Psoas muscle (tissue), 8 donors: ENCODE results near the gene RHBDF2. TPM values are rescaled to one million over a fixed set of nuclear protein-coding genes. Genes with fewer than 3 reads are reported as not detected.
A peak's percentile ranks its signal among the peaks of the same experiment; 100 is the strongest.

Experiments
- ATAC-seq, 4 donors: fragments of 200-7000 bp; cut with Tn5 transposase; one replicate each; pipeline ENCODE4 v1.9.1; 2020; ENCODE audit warnings: moderate library complexity in 3 of 4, mild to moderate bottlenecking in 2 of 4
- DNase-seq, 2 donors: peaks; one replicate each; pipeline ENCODE4 v3.0.0-alpha.2; 2020
- H3K27ac ChIP-seq: fragments of 200-600 bp; one replicate; pipeline ENCODE4 v1.8.0; 2022
- H3K27me3 ChIP-seq, 3 donors: fragments of 200-600 bp in 1 of 3; one replicate each; pipeline versions ENCODE4 v1.6.1 to v1.8.0; 2013 to 2022; ENCODE audit warnings: low read length in 2 of 3, mild to moderate bottlenecking in 2 of 3, moderate library complexity in 1 of 3; ENCODE audit not compliant: insufficient read depth in 3 of 3
- H3K36me3 ChIP-seq, 2 donors: fragments of 200-600 bp in 1 of 2; one replicate each; pipeline versions ENCODE4 v1.6.1 to v1.8.0; 2013 to 2022; ENCODE audit warnings: low read depth in 1 of 2, mild to moderate bottlenecking in 1 of 2, moderate library complexity in 1 of 2; ENCODE audit not compliant: insufficient read depth in 1 of 2
- H3K4me1 ChIP-seq: fragments of 200-600 bp; one replicate; pipeline ENCODE4 v1.8.0; 2022
- H3K4me3 ChIP-seq: fragments of 200-600 bp; one replicate; pipeline ENCODE4 v1.8.0; 2022; ENCODE audit warnings: mild to moderate bottlenecking
- H3K9me3 ChIP-seq: fragments of 200-600 bp; one replicate; pipeline ENCODE4 v1.8.0; 2022
- WGBS, 3 donors: extraction: QIAGEN DNeasy Blood & Tissue Kit; methylation state at CpG; one replicate each; pipeline versions ENCODE4 v1.1.6 to v1.1.7; 2013; 5-methylcytosine and 5-hydroxymethylcytosine counted together
- intact Hi-C, 2 donors: fragments of 100-400 bp; cut with DNase I; formaldehyde crosslinking; loops; one replicate each; pipeline versions ENCODE4 v1.11.0 to v1.14.2; 2022
- polyA plus RNA-seq, 3 donors: library from polyadenylated mRNA; stranded (reverse); fragments of 200-250 nt; gene quantifications; one replicate each; pipeline ENCODE4 v1.2.3, GENCODE V29; 2013
- total RNA-seq, 4 donors: library from RNA; stranded (reverse); fragmentation: NEBNext Ultra II Directional in 2 of 4; extraction: Animal tissue kit (Norgen Biotek cat#: 25700) in 2 of 4; gene quantifications; one replicate each; pipeline versions ENCODE4 v1.2.1 to v1.2.4, GENCODE V29; 2021 to 2023
- TF ChIP-seq, protein P1 (sequence below): fragments of 200-600 bp; IDR thresholded peaks from one replicate; pipeline ENCODE4 v1.8.0; 2022; ENCODE audit warnings: antibody characterized with exemption
- donor health status: healthy with polysubstance abuse.
- donor health status: DM: no; HTN: no; CAD: no; lungs with moderate emphysema.
- donor health status: Bipolar disorder and iron deficiency.
- donor health status: healthy.
- donor health status: DM: yes; HTN: yes; CAD: no.
- donor health status: DM: no; HTN: no; CAD: no.
- donor health status: DM: no; HTN: no; CAD: no.
- donor health status: DM: yes; HTN: yes; CAD: no.

RHBDF2 gene
- total and polyA plus RNA-seq, 7 donors, result 6.6 to 23.1 (median 13.3) TPM

GRCh38 chr17:76441686-76442340 is 59.4 kb downstream of the RHBDF2 start:
- no peak overlapping the region for H3K27ac ChIP-seq
- TF ChIP-seq, protein P1, sequence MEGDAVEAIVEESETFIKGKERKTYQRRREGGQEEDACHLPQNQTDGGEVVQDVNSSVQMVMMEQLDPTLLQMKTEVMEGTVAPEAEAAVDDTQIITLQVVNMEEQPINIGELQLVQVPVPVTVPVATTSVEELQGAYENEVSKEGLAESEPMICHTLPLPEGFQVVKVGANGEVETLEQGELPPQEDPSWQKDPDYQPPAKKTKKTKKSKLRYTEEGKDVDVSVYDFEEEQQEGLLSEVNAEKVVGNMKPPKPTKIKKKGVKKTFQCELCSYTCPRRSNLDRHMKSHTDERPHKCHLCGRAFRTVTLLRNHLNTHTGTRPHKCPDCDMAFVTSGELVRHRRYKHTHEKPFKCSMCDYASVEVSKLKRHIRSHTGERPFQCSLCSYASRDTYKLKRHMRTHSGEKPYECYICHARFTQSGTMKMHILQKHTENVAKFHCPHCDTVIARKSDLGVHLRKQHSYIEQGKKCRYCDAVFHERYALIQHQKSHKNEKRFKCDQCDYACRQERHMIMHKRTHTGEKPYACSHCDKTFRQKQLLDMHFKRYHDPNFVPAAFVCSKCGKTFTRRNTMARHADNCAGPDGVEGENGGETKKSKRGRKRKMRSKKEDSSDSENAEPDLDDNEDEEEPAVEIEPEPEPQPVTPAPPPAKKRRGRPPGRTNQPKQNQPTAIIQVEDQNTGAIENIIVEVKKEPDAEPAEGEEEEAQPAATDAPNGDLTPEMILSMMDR, result no peak
- H3K4me3 ChIP-seq, result no peak overlapping the region
- H3K9me3 ChIP-seq, result no peaks in the 10 kb centered on the region
- ATAC-seq (no peak), DNase-seq (no peak)
- intact Hi-C loops, result no loop called here
- H3K27me3 ChIP-seq, result no peaks in the 10 kb centered on the region
- peaks cover 41% of the 10 kb centered on the region for H3K4me1 ChIP-seq
- H3K36me3 ChIP-seq, result no peaks in the 10 kb centered on the region
- 79 to 82% (median 81%) methylated on average over 13 of the region's 13 CpGs for whole genome bisulfite sequencing, 3 donors

DNA sequence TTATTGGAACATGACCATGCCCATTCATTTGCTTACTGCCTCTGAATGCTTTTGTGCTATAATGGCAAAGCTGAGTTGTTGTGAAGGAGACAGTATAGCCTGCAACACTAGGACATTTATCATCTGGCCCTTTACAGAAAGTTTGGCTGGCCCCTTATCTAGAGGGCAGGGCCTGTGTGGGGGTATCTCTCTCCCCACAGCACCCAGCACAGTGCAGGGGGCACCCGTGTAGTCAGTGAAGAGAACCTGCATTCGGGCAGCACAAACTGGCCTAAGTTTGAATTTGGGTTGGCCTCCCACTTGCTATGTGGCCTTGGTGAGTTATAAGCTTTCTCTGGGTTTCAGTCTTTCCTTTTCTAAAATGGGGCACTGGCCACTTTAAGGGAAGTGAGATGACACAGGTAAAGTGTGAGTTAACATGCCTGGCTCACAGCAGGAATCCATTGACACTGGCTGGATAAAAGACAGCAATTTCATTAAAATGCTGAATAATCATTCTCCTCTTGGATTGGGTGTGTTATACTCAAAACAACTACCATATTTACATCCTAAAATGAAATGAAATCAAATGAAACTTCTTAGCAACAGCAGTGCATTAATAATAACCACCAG is 60.4 kb downstream of the RHBDF2 start:
- H3K27me3 ChIP-seq, result no peaks in the 10 kb centered on the region
- intact Hi-C loops, result no loop called here
- no peak for ATAC-seq
- H3K4me1 ChIP-seq, result peaks cover 32% of the 10 kb centered on the region
- H3K36me3 ChIP-seq, result no peaks in the 10 kb centered on the region
- TF ChIP-seq, protein P1, result no peak
- H3K4me3 ChIP-seq, result no peak overlapping the region
- no peak overlapping the region for H3K27ac ChIP-seq
- no peaks in the 10 kb centered on the region for H3K9me3 ChIP-seq
- DNase-seq, result no peak
- WGBS, 3 donors, result 76 to 96% (median 87%) methylated on average over 2 of the region's 2 CpGs

DNA sequence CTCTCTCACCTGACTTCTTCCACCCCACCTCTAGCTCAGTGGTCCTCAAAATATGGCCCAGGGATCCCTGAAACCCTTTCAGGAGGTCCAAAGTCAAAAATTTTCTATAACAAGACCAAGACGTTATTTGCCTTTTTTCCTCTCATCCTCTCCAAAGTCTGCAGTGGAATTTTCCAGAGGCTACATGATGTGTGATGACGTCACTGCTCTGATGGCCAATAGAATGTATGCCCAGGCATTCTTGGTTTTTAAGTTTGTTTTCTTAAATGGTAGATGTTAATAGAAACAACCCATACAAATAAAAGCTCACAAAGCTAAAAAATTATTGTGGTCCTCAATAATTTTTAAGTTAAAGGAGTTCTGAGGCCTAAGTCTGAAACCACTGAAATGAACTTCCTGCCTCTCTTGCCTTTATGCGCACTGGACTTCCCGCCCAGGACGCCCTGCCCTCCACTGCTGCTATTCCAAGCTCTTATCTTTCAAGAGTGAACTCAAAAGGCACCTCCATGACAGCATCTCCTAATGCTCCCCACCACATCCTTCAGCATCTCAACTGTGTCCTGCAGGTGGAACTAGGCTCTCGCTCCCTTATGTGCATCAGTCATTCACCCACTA is 61.8 kb downstream of the RHBDF2 start:
- H3K4me1 ChIP-seq, result peaks cover 25% of the 10 kb centered on the region
- H3K27ac ChIP-seq, result no peak overlapping the region
- ATAC-seq (no peak), DNase-seq (no peak)
- no peaks in the 10 kb centered on the region for H3K27me3 ChIP-seq
- H3K36me3 ChIP-seq, result no peaks in the 10 kb centered on the region
- TF ChIP-seq, protein P1, result no peak
- WGBS, 3 donors, result 88 to 94% (median 93%) methylated on average over 6 of the region's 6 CpGs
- intact Hi-C loops, result no loop called here
- no peaks in the 10 kb centered on the region for H3K9me3 ChIP-seq
- H3K4me3 ChIP-seq, result no peak overlapping the region

- TF ChIP-seq, protein P1, result no peak
- no peaks in the 10 kb centered on the region for H3K9me3 ChIP-seq
- intact Hi-C loops, result no loop called here
- 53 to 79% (median 65%) methylated on average over 9 of the region's 9 CpGs for WGBS, 3 donors
- ATAC-seq, result peak; percentile 2 to 69 (median 34)
- peaks cover 25% of the 10 kb centered on the region for H3K4me1 ChIP-seq
- H3K27me3 ChIP-seq, result no peaks in the 10 kb centered on the region
- no peak overlapping the region for H3K27ac ChIP-seq
- H3K36me3 ChIP-seq, result no peaks in the 10 kb centered on the region
- no peak overlapping the region for H3K4me3 ChIP-seq
- no peak for DNase-seq
Measured at GRCh38 chr17:76438906-76439305, 62.3 kb downstream of the RHBDF2 start.
